Stimulated activated CD4-positive, alpha-beta T cell treated with anti-CD3 and anti-CD28 coated beads, Interleukin-1b, Interleukin-23, amount 100 ng/mL, for 48 hours (primary cell): Measurements from ENCODE around the gene NFATC1.

Experiments
- DNase-seq: peaks from one replicate; pipeline ENCODE4 v3.0.0-alpha.2; 2020

Gene NFATC1

DNA sequence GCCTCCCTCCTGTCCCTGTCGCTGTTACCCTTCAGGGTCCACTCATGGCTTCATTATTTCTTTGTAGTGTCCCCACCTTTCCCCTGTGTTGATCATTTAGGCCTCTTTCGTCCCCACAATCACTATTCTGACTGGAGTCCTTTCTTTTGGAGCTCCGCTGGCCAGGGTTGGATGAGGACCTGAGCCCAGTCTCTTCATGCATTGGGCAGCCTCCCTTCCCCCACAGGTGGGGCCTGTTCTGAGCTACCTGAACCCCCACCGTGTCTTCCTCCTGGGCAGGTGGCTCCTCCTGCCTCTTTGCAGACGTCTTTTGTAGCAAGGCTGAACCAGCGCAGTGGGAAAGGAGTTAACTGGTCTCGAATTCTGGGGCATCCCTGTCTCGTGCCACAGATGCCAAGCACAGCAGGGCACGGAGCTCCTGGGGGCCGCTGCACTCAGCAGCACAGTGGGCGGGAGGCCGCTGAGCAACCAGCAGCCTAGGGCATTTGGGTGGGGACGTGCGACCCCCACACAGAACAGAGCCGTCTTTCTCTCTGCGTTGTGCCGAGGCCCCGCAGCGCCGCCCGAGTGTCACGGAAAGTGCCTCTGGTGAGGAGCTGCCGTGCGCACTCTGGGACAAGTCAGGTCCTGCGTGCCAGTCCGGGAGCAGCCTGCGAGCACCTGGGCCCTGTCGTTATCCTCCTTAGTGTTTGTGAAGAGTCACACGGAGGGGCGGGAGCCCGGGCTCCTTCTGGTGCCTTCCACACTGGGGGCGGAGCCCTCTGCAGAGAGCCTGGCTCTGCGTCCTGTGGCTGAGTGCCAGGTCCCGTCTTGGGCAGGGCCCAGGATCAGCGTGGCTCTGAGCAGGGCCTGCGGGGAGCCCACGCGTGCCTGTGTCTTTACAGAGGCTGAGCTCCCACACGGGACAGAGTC lies 130.1 kb downstream of the NFATC1 start:
- DNase-seq: no peak

DNA sequence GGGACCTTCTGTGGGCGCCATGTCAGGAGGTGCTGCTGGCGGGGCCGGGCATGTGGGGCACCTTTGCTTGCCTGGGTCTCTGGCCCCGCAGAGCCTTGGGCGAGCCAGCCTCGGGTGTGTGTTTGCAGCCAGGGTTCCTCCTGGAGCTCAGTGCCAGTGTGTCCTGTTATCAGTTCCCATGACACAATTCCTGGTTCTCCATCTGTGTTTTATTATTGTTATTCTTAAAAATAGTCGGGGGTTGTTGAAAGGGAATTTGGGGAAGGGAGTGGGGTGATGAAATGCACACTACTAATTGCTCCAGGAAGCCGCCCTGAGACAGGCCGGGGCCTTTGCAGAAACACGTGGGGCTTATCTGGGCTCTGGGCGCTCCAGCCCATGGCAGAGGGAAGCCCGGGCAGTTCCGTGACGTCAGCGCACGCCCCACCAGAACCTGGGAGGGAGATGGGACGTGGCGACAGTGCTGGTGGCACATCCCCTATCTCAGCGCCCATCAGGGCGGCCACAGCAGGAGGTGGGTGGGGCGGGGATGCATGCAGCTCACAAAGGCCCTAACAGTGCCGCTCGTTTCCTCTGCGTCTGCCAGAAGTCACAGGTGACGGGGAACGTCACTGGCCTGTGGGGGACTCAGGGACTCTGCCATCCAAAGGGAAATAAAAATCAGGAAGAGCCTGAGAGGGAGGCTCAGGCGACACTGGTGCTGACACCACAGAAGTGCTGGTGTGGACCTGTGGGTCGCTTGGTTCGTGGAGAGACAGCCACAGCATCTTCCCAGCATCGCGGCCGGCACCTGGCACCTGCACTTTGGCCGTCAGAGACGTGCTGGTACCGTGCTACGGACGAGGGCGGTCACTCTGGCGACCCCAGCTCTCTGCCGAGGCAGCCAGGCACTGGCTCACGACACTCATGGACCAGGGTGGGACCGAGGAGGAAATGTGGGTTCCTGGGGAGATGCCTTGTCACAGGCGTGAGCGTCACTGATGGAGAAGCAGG lies 131.0 kb downstream of the NFATC1 start:
- DNase-seq: no peak

DNA sequence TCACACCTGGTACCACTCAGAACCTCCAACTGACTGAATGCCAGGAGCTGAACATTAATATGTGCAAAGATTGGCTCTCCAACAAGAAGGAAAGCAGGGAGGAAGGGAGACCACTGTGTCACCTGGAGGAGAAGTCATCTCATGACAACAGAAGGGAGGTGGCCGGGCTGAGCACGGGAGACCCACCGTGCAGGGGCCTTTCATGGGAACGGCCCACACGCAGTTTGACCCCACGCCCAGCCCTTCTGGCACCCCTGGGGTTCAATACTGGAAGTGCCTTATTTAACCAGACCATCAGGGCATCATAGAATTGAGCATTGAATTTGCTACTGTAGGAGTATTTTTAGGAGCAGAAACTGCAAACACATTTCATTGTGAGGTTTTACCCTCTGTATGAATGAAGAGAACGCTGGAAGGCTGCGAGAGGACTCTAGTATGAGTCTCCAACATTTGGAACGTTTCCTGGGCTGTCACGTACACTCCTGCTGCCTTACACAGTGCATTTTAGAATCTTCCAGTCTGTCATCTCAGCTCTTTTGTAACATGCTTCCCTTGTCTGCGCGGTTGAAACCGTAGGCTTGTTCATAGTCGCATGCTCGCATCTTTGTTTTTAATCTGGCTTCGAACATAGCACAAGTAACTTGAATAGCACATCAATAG lies 132.1 kb downstream of the NFATC1 start:
- DNase-seq: no peak

DNA sequence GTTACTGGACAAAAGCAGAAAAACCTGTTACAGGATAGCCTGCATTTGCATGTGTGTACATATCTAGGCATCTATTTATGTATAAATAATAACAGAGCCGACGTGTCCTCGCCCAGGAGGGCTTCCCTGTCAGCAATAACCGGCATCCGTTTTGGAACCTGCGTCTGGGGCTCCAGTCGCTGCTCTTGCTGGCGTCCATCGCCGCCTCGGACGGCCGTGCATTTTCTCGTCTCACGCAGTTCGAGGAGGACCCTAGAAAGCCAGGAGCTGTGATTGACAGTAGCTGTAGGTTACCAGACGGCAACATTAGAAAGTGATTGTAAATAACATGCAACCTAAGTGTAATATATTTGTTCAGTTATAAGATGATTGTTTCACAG lies 132.6 kb downstream of the NFATC1 start:
- DNase-seq: no peak

DNA sequence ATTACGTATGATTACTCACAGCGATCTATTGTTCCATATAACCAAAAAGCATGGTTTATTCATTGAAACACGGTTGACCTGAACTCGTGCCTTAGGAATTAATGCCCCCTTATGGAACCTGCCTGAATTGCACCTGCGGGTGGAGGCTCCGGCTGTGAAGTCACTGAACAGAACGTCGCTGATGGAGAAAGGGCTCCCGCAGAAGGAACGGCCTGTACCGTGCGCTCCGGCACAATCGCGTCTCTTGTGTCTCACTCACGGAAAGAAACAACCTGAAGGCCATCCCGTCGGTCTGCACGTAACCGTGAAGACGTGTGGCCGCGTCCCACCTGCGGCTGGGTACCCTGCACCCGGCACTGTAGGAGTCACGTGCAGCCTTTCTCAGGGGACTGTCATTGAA lies 133.1 kb downstream of the NFATC1 start:
- peak; percentile 73 for DNase-seq

DNA sequence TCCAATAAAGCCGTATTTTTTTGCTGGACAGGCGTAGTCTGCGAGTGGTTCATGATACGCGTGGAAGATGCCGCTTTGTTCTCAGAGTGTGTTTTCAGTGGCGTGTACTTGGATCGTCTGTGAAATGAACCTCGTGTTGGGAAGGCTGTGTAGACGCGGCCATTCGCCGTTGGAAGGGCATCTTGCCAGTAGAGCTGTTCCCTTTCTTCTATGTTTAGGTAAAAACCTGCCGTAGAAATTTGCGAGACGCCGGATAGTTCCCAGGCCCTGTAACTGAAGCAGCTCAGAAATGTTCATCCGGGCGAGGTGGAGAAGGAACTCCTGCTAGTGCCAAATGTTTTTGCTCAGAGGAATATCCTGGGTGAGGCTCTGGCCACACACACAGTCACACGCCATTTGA lies 133.6 kb downstream of the NFATC1 start:
- no peak for DNase-seq

DNA sequence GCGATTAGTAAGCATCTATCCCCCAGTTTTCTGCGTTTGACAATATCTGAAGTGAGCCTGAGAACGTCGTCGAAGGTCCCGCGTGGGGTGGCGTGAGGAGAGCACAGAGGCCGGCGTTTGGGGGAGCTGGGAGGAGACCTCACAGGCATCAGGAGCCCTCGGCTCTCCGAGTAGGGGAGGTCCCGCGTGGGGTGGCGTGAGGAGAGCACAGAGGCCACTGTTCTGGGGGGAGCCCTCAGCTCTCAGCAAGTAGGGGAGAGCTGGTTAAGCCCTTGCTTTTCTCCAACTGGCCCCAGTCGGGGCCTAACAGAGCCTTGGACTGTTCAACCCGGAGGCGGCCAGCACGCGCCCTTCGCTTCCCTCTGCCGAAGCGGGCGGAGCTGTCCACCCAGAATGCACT lies 134.3 kb downstream of the NFATC1 start:
- no peak for DNase-seq

DNA sequence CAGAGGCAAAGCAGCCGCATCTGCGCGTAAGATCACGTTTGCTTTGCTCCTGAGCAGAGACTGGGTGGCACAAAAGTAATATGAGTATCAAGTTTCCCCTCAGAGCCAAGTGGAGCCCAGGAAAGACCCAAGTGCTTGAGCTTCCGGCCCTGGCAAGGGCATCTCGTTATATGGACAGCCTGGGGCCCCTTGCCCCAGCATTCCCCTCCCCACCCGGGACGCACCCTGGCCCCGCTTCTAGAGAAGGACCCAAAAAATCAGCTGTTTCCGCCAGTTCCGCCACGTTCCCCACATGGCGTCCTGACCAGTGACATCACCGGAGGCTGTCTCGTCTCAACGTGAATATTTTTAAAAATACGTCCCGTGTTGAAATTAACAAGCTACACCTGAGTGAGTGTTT lies 135.1 kb downstream of the NFATC1 start:
- no peak for DNase-seq

DNA sequence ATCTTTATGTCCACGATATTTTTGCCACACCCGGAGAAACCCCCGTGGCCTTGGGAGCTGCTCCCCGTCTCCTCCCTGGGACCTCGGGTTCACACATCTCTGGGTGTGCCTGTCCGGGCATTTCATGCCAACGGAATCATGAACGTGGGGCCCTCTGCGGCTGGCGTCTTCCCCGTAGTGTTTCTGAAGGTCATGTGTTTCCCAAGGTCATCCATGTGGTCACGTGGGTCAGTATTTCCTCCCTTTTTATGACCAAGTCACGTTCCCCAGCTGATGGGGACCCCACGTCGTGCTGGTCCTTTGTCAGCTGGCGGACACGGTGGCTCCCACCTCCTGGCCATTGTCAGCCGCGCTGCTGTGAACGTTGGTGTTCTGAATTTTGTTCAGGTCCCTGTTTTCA lies 135.7 kb downstream of the NFATC1 start:
- no peak for DNase-seq

DNA sequence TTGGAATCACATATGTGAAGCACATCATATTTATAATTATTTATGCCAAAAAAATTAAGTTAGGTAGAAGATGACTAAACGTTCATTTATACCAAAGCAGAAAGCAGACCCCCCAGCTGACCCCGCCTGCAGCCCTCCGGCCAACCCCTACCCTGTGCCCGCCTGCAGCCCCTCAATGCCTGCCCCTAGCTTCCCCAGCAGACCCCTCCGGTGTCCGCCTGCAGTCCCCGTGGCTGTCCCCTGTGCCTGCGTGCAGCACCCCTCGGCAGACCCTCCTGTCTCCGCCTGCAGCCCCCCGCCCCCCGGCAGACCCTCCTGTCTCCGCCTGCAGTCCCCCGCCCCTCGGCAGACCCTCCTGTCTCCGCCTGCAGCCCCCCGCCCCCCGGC lies 136.2 kb downstream of the NFATC1 start:
- no peak for DNase-seq

DNA sequence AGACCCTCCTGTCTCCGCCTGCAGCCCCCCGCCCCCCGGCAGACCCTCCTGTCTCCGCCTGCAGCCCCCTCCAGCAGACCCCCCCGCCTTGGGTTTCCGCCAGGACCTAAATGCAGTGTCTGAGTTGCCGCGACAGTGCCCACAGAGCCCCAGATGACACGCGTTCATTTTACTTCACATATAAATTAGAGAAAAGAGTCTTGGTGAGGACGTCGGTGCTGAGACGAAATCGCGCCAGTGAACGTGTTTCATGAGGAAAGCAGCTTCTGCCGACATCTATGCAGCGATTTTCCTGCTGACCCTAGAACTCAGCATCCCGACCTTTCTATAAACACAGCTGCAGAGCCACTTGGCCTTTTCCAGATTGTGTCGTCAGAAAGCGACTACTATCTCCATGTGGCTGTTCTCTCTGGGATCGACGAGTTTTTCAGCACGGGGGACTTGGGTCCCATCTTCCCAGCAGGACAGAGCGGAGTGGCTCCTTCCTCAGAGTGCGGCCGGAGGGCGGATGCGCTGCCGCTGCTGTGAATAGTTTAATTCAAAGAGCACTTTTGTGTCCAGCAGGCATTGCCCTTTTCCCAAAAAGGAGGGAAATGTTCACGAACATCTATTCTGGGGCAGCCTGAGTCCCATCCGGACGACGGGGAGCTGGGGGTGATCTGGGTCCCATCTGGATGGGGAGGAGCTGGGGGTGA lies 136.7 kb downstream of the NFATC1 start:
- no peak for DNase-seq

DNA sequence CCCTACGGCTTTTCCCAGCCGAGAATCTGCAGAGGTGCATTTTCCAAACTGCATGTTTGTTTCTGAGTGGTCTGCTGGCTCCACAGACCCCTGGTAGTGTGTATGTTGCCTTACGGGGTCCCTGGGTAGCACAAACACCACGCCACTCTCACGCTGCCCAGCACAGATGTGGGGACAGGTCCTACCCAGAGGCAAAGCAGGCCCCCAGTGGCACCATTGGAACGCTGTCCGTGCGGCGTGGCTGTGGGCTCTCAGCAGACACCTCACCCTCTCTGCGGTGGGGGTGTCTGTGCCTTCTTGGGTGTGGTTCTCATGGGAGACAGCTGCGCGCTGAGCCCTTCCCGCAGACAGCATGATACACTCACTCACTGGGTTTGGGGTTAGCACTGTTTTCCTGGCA lies 137.4 kb downstream of the NFATC1 start:
- DNase-seq: no peak

DNA sequence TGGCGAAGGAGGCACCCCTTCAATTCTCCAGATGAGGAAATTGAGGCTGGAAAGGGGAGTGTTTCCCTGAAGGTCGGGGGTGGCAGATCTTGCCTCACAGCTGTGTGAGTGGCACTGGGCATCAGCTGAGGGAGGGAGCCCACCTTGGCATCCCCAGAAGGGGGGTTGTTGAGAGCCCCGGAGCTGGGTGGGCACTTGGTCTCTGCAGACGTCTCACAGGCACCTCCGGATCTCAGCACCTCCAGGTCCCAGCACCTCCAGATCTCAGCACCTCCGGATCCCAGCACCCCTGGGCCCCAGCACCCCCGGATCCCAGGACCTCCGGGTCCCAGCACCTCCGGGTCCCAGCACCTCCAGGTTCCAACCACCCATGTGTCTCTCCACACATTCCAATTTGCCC lies 137.9 kb downstream of the NFATC1 start:
- DNase-seq: no peak

DNA sequence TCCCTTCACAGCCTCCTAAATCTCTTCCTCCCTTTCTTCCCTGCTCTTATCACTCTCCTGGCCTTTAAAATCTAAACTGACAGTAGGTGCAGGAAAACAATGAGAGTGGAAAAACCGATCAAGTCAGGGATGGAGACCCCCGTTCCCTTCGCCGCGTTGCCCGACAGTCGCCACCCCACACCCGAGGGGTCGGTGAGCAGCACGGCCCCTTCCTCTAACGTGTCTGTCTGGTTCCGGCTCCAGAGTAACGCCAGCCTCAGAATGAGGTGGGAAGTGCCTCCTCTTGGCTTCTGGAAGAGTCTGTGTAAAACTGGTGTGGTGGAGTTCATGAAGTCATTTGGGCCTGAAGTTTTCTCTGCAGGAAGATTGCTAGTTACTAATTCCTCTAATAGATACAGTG lies 138.6 kb downstream of the NFATC1 start:
- no peak for DNase-seq

DNA sequence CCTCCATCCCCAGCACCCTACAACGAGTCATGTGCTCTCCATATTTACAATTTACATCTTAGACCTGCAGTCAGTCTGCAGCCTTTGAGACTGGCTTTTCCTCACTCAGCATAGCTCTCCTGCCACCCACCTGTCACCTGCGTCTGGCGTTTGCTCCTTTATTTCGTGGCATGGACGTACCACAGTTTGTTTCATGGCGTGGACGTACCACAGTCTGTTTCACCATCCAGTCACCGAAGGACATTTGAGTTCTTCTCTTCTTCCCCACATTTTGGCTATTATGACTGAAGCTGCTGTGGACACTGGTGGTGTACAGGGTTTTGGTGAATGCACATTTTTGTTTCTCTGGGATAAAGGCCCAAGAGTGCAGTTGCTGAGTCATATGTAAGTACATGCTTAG lies 142.0 kb downstream of the NFATC1 start:
- DNase-seq: no peak

DNA sequence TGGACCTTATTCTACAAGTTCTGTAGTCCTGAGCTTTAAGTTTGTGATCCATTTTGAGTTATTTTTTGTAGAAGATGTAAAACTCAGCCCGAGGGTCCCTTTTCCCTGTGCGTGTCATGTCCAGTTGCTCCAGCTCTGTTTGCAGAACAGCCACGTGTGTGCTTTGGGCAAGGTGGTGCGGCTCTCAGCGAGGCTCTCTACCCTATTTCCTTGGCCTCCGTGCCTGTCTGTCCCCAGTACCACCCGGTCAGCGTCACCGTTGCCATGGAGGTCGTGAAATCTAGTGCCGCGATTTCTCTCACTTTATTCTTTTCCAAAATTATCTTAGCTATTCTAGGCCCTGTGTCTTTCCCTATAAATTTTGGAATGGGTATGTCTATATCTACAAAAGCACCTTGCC lies 142.9 kb downstream of the NFATC1 start:
- DNase-seq: no peak

DNA sequence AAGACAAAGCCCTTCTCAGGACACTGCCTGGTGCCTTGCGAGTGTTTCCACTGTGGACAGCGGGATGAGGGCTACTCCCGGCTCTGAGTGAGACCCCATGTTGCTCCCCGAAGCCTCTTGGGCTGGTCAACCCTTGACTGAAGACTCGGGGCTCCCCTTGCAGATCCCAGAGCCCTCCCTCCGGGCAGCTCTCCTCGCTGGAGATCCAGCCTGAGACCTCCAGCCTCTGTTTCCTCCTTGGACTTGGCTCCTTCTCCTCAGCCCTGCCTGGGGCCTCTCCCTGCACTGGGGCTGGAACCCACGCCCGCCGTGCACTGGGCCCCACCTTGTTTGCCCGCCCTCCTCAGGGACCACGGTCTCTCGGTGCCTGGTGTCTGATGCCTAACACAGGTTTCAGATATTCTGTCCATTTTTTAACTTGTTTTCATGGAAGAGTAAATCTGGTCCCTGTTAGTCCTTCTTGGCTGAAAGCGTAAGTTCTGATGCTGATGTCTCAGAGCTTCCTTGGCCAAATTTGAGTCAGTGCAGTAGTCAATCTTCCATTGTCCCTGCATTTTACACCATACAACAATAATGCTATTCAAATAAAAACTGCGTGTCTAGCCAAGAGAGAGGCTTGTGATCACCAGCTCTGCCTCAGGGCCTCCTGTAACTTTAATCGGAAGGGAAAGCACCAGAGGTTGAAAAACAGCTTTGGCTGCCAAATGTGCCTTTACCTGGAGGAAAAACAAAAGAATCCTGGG lies 144.6 kb downstream of the NFATC1 start:
- no peak for DNase-seq

DNA sequence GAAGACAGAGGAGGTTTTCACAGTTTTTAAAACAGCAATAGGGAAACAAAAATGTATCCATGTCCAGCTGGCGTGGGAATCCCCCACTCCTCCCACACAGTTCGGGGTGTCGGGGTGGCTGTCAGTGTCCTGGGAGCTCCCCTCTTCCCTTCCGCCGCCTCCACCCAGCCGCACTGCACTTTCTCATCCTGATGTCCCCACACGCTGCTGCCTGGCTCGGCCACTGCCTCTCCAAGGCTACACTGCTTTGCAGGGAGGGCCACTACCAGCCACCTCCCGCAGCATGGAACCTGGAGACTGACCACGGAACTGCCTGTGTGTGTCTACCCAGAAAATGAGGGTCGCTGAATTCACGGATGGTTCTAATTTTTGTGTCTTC lies 145.2 kb downstream of the NFATC1 start:
- no peak for DNase-seq

DNA sequence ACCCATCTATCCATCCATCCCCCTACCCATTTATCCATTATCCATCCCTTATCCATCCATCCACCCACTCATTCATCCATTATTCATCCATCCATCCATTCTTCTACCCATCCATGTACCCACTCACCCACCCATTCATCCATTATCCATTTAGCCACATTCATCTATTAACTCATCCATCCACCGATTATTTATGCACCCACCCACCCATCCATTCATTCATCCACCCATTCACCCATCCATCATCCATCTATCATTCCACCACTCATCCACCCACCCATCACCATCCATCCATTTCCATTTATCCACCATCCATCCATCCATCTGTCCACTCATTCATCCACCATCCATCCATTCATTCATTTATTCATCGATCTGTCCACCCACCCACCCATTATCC lies 146.5 kb downstream of the NFATC1 start:
- no peak for DNase-seq

DNA sequence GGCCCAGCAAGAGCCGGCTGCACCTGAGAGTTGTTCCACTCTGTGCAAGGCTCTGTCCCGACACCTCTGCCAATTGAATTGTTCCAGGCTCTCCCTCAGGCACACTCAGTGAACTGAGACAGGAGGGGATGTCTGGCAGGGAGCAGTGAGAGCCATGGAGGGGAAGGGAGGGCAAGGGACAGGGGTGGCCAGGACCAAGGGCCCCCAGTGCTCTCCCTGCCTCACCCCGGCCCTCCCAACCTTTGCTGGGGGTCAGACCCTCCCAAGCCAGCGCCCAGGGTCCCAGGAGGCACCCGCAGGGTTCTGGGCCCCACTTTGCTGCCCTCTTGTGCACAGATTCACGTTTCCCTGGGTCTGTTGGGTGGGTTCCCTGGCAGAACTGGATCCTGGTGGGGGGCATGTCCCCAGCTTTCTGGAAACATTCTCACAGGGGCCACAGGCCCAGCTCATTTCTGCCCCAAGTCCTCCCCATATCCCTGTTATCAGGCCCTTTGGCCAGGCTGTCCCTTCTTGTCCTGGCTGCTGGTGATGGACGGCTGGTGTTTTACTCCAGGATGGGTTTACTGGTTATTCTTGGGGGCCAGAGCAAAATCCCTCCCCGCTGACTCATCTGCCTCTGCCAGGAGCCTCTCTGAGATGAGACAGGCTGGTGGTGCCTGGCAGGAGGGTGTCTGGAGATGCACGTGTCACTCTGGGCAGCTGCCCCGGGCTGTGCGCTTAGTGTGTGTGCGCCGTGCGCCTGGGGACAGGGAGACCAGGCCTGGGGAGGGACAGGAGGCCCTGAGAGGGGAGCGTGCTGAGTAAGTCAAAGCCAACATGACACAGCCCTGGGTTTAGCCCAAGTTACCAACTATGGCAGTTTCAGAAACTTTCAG lies 147.4 kb downstream of the NFATC1 start:
- no peak for DNase-seq

DNA sequence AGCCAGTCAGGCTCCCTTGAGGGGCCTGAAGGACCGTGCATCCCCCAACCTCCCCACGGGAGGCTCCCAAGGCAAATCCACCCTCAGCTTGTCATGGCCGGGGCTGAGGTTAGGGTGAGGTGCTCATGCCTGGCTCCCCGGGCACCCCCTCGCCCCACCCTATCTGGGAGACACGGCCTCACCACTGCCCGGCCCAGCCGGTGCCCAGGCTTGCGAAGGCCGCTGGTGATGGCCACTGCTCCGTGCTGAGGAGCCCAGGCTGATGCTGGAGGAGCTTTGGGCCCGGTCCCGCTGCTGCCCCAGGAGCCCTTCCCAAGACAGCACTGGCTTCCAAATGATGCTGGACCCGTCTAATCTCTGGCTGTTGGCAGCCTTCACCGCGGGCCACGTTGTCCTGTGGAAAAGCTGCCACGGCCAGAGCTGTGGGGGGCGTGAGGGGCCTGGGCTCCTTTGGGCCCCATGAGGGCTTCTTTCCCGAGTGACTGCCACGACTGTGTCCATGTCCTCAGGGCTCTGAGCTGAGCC lies 148.2 kb downstream of the NFATC1 start:
- no peak for DNase-seq
